Measurements from ENCODE around the gene C1orf94.

- TF ChIP-seq EZH2 (IDR thresholded peaks at IDR 0.05; ENCODE audit: low read depth, unreplicated experiment): no peak
- TF ChIP-seq JUNB (IDR thresholded peaks at IDR 0.05; ENCODE audit: unreplicated experiment): no peak
- TF ChIP-seq CTCF (conservative IDR thresholded peaks at IDR 0.05; ENCODE audit: low read depth in 2 of 2): no peak
- no peak for TF ChIP-seq POLR2AphosphoS5 (IDR thresholded peaks at IDR 0.05; ENCODE audit: low read depth)
- TF ChIP-seq REST (IDR thresholded peaks at IDR 0.05; ENCODE audit: unreplicated experiment): no peak
- TF ChIP-seq ZNF114 (CRISPR knock-in tag; IDR thresholded peaks at IDR 0.05): no peak
- no peak for TF ChIP-seq CREB1 (CRISPR knock-in tag; IDR thresholded peaks at IDR 0.05; ENCODE audit: low read depth)
- TF ChIP-seq EZH2phosphoT487 (IDR thresholded peaks at IDR 0.05; ENCODE audit: unreplicated experiment): no peak
- no peak for TF ChIP-seq ETS1 (IDR thresholded peaks at IDR 0.05)
- no peak for TF ChIP-seq NANOG (IDR thresholded peaks at IDR 0.05; ENCODE audit: borderline replicate concordance)
Measured at GRCh38 chr1:34245967-34246366, 69.3 kb downstream of the C1orf94 start.

Measured in GM23338 (cell line).